ENCODE measurements around the gene REM1.

- TF ChIP-seq, protein P1, sequence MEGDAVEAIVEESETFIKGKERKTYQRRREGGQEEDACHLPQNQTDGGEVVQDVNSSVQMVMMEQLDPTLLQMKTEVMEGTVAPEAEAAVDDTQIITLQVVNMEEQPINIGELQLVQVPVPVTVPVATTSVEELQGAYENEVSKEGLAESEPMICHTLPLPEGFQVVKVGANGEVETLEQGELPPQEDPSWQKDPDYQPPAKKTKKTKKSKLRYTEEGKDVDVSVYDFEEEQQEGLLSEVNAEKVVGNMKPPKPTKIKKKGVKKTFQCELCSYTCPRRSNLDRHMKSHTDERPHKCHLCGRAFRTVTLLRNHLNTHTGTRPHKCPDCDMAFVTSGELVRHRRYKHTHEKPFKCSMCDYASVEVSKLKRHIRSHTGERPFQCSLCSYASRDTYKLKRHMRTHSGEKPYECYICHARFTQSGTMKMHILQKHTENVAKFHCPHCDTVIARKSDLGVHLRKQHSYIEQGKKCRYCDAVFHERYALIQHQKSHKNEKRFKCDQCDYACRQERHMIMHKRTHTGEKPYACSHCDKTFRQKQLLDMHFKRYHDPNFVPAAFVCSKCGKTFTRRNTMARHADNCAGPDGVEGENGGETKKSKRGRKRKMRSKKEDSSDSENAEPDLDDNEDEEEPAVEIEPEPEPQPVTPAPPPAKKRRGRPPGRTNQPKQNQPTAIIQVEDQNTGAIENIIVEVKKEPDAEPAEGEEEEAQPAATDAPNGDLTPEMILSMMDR (IDR thresholded peaks at IDR 0.05 in 4 of 5, conservative IDR thresholded peaks at IDR 0.05 in 1 of 5), result no peak
- TF ChIP-seq POLR2A (IDR thresholded peaks at IDR 0.05), result no peak
Observed at GRCh38 chr20:31430568-31431115, 44.4 kb upstream of the REM1 start.
